Stomach smooth muscle (tissue), 2 donors: ENCODE results near the gene ZBP1.

ENCODE experiments used
- H3K27ac ChIP-seq: one replicate; pipeline ENCODE4 v1.7.0; 2013; ENCODE audit warnings: mild to moderate bottlenecking, low read length, inconsistent platforms
- H3K27me3 ChIP-seq, 2 donors: one replicate each; pipeline ENCODE4 v1.7.0; 2013; ENCODE audit warnings: low read length in 2 of 2; ENCODE audit not compliant: insufficient read depth in 2 of 2, control insufficient read depth in 1 of 2
- H3K36me3 ChIP-seq, 2 donors: one replicate each; pipeline ENCODE4 v1.7.0; 2013; ENCODE audit warnings: low read length in 2 of 2; ENCODE audit not compliant: control insufficient read depth in 2 of 2, insufficient read depth in 2 of 2
- H3K4me1 ChIP-seq: one replicate; pipeline ENCODE4 v1.7.0; 2013; ENCODE audit warnings: low read length; ENCODE audit not compliant: control insufficient read depth, insufficient read depth
- H3K4me3 ChIP-seq, 2 donors: one replicate each; pipeline ENCODE4 v1.7.0; 2013; ENCODE audit warnings: low read length in 2 of 2
- H3K9ac ChIP-seq, 2 donors: one replicate each; pipeline ENCODE4 v1.7.0; 2013; ENCODE audit warnings: low read length in 2 of 2, mild to moderate bottlenecking in 1 of 2
- H3K9me3 ChIP-seq, 2 donors: one replicate each; pipeline ENCODE4 v1.7.0; 2013; ENCODE audit warnings: low read length in 2 of 2; ENCODE audit not compliant: control insufficient read depth in 2 of 2
- donor health status: healthy.
- donor health status: Pancreatic carcinoma.

Gene ZBP1

GRCh38 chr20:57595041-57596030 lies 24.9 kb downstream of the ZBP1 start:
- Histone ChIP-seq H3K4me1 (peaks cover 16% of the 10 kb centered on the region), H3K27me3 (peaks cover 2 to 7% of the 10 kb centered on the region in 2 donors), H3K27ac (no peak overlapping the region), H3K9ac (no peak overlapping the region), H3K4me3 (no peak overlapping the region), H3K9me3 (no peaks in the 10 kb centered on the region), H3K36me3 (no peaks in the 10 kb centered on the region)

DNA sequence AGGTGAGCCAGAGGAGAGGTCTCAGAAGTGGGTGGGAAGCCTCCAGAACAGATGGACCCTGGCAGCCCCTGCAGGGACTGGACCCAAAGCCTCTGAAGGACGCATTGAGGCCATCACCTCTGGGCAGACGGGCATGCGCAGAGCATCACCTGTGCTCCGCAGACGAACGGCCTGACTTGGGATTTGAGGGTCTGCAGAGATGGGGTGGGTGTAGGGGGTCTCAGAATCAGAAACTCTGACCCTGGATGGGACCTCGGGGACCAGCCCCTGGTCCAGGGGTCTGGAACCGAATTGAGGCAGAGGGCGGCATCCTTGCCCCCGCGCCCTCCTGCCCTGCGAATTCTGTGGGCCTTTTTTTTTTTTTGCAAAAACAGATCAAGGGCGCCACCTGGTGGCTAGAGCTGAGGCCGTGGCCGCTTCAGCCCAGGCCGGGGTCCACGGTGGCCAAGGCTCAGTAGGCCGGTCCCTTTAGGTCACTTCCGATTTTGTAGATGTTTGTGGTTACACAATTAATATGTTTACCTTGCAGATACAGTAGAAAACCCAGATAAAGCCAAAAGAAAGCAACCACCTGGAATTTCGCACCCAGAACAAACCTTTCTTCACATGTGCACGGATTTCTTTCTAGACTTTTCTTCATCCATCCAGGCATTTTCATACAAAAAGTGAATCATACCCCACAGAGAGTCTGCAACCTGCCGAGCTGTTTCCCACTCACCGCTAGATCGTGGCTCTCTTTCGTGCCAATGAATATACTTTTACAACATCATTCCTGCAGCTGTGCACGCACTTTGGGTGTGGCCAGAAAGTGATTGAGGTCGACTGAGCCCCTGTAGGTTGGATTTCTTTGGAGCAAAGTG lies 25.9 kb downstream of the ZBP1 start:
- Histone ChIP-seq H3K4me1 (peaks cover 16% of the 10 kb centered on the region), H3K4me3 (no peak overlapping the region), H3K27me3 (peaks cover 2 to 7% of the 10 kb centered on the region in 2 donors), H3K9me3 (no peaks in the 10 kb centered on the region), H3K9ac (no peak overlapping the region), H3K27ac (no peak overlapping the region), H3K36me3 (no peaks in the 10 kb centered on the region)

DNA sequence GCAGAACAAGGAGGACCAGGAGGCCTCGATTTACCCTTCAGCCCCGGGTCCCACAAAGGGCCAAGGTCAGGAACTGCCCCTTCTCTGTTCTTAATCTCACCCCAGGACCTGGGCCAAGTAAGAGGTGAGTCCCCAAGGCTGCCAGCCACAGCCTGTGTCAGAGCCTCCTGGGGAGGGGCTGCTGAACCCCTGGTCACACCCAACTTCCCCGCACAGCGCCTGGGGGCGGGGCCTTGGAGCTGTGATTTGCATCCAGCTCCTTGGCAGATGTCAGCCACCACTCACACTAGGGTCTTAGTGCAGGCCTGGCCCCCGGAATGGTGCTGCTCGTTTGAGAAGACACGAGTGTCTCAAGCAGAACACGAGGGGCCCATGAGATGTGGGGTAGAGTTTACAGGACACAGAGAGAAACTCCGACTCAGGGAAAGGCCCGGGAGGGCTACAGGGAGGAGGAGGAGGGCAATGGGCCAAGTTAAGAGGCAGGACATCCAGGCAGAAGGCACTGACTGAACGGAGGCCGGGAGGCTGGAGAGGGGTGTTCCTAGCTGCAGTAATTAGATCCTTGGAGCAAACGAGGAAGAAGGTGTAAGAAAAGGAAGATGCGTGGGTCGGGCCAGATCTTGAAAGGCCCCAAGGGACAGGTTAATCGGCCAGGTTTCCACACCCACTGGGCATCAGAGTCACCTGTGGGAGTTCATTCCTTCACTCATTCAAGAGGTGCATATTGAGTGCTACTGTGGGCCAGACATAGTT lies 26.9 kb downstream of the ZBP1 start:
- H3K4me3 ChIP-seq, result no peak overlapping the region
- peaks cover 2 to 7% of the 10 kb centered on the region in 2 donors for H3K27me3 ChIP-seq
- no peaks in the 10 kb centered on the region for H3K9me3 ChIP-seq
- no peaks in the 10 kb centered on the region for H3K36me3 ChIP-seq
- no peak overlapping the region for H3K9ac ChIP-seq
- H3K4me1 ChIP-seq, result peaks cover 16% of the 10 kb centered on the region
- no peak overlapping the region for H3K27ac ChIP-seq

GRCh38 chr20:57592263-57593092 lies 27.7 kb downstream of the ZBP1 start:
- H3K27ac ChIP-seq, result no peak overlapping the region
- H3K36me3 ChIP-seq, result no peaks in the 10 kb centered on the region
- peaks cover 2 to 5% of the 10 kb centered on the region in 2 donors for H3K27me3 ChIP-seq
- peaks cover 2 to 3% of the 10 kb centered on the region in 2 donors for H3K9me3 ChIP-seq
- no peak overlapping the region for H3K9ac ChIP-seq
- no peak overlapping the region for H3K4me3 ChIP-seq
- H3K4me1 ChIP-seq, result peaks cover 16% of the 10 kb centered on the region

GRCh38 chr20:57591289-57592229 lies 28.7 kb downstream of the ZBP1 start:
- H3K9ac ChIP-seq, result no peak overlapping the region
- peaks cover 12% of the 10 kb centered on the region for H3K4me1 ChIP-seq
- no peaks in the 10 kb centered on the region for H3K36me3 ChIP-seq
- no peak overlapping the region for H3K27ac ChIP-seq
- H3K4me3 ChIP-seq, result no peak overlapping the region
- H3K9me3 ChIP-seq, result peaks cover 2 to 6% of the 10 kb centered on the region in 2 donors
- H3K27me3 ChIP-seq, result no peaks in the 10 kb centered on the region

GRCh38 chr20:57590485-57591288 lies 29.5 kb downstream of the ZBP1 start:
- H3K36me3 ChIP-seq, result no peaks in the 10 kb centered on the region

GRCh38 chr20:57589728-57590484 lies 30.3 kb downstream of the ZBP1 start:
- Histone ChIP-seq H3K27me3 (no peaks in the 10 kb centered on the region), H3K4me3 (no peak overlapping the region), H3K4me1 (peaks cover 28% of the 10 kb centered on the region), H3K27ac (no peak overlapping the region), H3K9me3 (peaks cover 2 to 6% of the 10 kb centered on the region in 2 donors), H3K36me3 (no peaks in the 10 kb centered on the region), H3K9ac (no peak overlapping the region)

More at GRCh38 chr20:57590485-57591288, 29.5 kb downstream of the ZBP1 start:
- no peak overlapping the region for H3K9ac ChIP-seq
- no peak overlapping the region for H3K27ac ChIP-seq
- H3K4me3 ChIP-seq, result no peak overlapping the region
- H3K4me1 ChIP-seq, result peaks cover 20% of the 10 kb centered on the region
- H3K27me3 ChIP-seq, result no peaks in the 10 kb centered on the region
- H3K9me3 ChIP-seq, result peaks cover 2 to 6% of the 10 kb centered on the region in 2 donors

GRCh38 chr20:57589123-57589727 lies 31.0 kb downstream of the ZBP1 start:
- no peak overlapping the region for H3K4me3 ChIP-seq
- H3K9me3 ChIP-seq, result peaks cover 2 to 6% of the 10 kb centered on the region in 2 donors
- peaks cover 32% of the 10 kb centered on the region for H3K4me1 ChIP-seq
- H3K9ac ChIP-seq, result no peak overlapping the region
- H3K27ac ChIP-seq, result no peak overlapping the region
- H3K27me3 ChIP-seq, result no peaks in the 10 kb centered on the region
- no peaks in the 10 kb centered on the region for H3K36me3 ChIP-seq
